Sigmoid colon (tissue), 7 donors: ENCODE measurements around the gene MTERF1. TPM values are rescaled to one million over a fixed set of nuclear protein-coding genes. Genes with fewer than 3 reads are reported as not detected.

Source experiments
- DNase-seq: peaks from one replicate; pipeline ENCODE4 v3.0.0-alpha.2; 2019
- H3K27ac ChIP-seq, 4 donors: fragments of 200-600 bp; sonication (generic); one replicate each; pipeline ENCODE4 v1.5.1; 2016 to 2019; ENCODE audit warnings: mild to moderate bottlenecking in 1 of 4
- H3K27me3 ChIP-seq, 3 donors: fragments of 200-600 bp; sonication (generic); one replicate each; pipeline ENCODE4 v1.5.1; 2019; ENCODE audit warnings: mild to moderate bottlenecking in 1 of 3
- H3K36me3 ChIP-seq, 4 donors: fragments of 200-600 bp; sonication (generic); one replicate each; pipeline ENCODE4 v1.5.1; 2016 to 2019
- H3K4me1 ChIP-seq, 4 donors: fragments of 200-600 bp; sonication (generic); one replicate each; pipeline ENCODE4 v1.5.1; 2017 to 2019
- H3K4me3 ChIP-seq, 4 donors: fragments of 200-600 bp; sonication (generic); one replicate each; pipeline ENCODE4 v1.5.1; 2017 to 2019; ENCODE audit warnings: mild to moderate bottlenecking in 2 of 4, moderate library complexity in 1 of 4
- H3K9me3 ChIP-seq, 4 donors: fragments of 200-600 bp in 3 of 4; sonication (generic) in 3 of 4; one replicate each; pipeline versions ENCODE4 v1.5.1 to v1.6.1; 2013 to 2019
- EP300 ChIP-seq, 4 donors: sonication (generic); formaldehyde crosslinking; IDR thresholded peaks; one replicate each; pipeline ENCODE4 v1.6.1; 2017; ENCODE audit warnings: antibody characterized with exemption in 4 of 4
- POLR2A ChIP-seq, 2 donors: fragments of 450-650 bp; IDR thresholded peaks; one replicate each; pipeline ENCODE4 v1.6.1; 2016; ENCODE audit warnings: antibody characterized with exemption in 2 of 2, mild to moderate bottlenecking in 2 of 2, moderate library complexity in 2 of 2
- POLR2AphosphoS5 ChIP-seq, 4 donors: sonication (generic); formaldehyde crosslinking; IDR thresholded peaks; one replicate each; pipeline ENCODE4 v1.6.1; 2017; ENCODE audit warnings: antibody characterized with exemption in 4 of 4
- WGBS, 2 donors: extraction: QIAGEN DNeasy Blood & Tissue Kit; methylation state at CpG; one replicate each; pipeline ENCODE4 v1.1.7; 2013; 5-methylcytosine and 5-hydroxymethylcytosine counted together
- intact Hi-C: fragments of 100-400 bp; cut with DNase I; formaldehyde crosslinking; loops from one replicate; pipeline ENCODE4 v1.15.1; 2023
- polyA plus RNA-seq, 3 donors: library from polyadenylated mRNA; stranded (reverse); fragments of 200-250 nt; gene quantifications; one replicate each; pipeline ENCODE4 v1.2.3, GENCODE V29; 2013
- total RNA-seq, 4 donors: library from RNA; depleted of rRNA; stranded (reverse); fragments of >200 nt; gene quantifications; one replicate each; pipeline ENCODE4 v1.1.0, GENCODE V29; 2016
- TF ChIP-seq, protein P1 (sequence below), 4 experiments: fragments of 450-650 bp in 3 of 4; fragments of 200-600 bp in 1 of 4; IDR thresholded peaks; one replicate each; pipeline ENCODE4 v1.5.1; 2016 to 2019; ENCODE audit warnings: antibody characterized with exemption in 4 of 4, mild to moderate bottlenecking in 3 of 4, moderate library complexity in 2 of 4
- donor health status: healthy with polysubstance abuse.
- donor health status: Bipolar disorder and iron deficiency.
- donor health status: healthy.

MTERF1 gene
- total and polyA plus RNA-seq, 7 donors, result 6.6 to 11.6 (median 9.5) TPM

DNA sequence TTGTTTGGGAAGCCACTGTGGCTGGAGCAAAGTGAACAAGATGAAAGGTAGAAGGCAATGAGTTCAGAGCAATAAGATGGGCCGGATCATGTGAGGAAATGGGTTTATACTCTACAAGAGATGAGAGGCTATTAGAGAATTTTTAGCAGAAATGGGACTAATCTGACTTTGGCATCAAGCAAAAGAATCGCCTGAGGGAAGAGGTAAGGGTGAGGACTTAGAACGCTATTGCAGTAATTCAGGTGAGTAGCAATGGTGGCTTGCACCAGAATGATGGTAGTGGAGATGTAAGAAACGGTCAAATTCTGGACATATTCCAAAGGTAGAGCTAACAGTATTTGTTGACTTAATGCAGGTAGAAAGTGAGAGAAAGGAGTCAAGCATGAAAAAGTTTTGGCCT is 30.6 kb upstream of the MTERF1 start:
- intact Hi-C loops, result no loop called here

DNA sequence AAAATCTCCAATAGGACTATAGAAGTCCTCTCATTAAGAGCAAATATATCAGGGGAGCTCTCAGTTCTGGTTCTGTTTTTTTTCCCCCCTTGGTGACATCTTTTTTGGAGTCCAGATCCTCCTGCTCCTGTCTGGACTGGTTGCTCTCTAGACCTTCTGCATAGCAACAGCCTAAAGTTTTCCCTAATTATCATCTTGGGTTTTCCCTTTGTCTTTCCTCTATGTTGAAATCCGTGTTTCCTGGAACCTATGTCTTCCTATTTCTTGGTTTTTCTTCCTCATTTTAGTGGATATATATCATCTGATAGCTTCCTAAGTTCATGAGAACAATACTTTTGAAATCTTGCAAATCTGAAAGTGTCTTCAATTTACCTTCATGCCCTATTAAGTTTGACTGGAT is 29.7 kb upstream of the MTERF1 start:
- Histone ChIP-seq H3K27me3 (no peaks in the 10 kb centered on the region), H3K27ac (no peak overlapping the region), H3K9me3 (no peaks in the 10 kb centered on the region), H3K36me3 (no peaks in the 10 kb centered on the region), H3K4me3 (no peak overlapping the region), H3K4me1 (no peaks in the 10 kb centered on the region)
- intact Hi-C loops, result no loop called here
- TF ChIP-seq, protein P1, sequence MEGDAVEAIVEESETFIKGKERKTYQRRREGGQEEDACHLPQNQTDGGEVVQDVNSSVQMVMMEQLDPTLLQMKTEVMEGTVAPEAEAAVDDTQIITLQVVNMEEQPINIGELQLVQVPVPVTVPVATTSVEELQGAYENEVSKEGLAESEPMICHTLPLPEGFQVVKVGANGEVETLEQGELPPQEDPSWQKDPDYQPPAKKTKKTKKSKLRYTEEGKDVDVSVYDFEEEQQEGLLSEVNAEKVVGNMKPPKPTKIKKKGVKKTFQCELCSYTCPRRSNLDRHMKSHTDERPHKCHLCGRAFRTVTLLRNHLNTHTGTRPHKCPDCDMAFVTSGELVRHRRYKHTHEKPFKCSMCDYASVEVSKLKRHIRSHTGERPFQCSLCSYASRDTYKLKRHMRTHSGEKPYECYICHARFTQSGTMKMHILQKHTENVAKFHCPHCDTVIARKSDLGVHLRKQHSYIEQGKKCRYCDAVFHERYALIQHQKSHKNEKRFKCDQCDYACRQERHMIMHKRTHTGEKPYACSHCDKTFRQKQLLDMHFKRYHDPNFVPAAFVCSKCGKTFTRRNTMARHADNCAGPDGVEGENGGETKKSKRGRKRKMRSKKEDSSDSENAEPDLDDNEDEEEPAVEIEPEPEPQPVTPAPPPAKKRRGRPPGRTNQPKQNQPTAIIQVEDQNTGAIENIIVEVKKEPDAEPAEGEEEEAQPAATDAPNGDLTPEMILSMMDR (IDR thresholded peaks at IDR 0.05), result no peak
- TF ChIP-seq POLR2A (IDR thresholded peaks at IDR 0.05) (no peak), EP300 (IDR thresholded peaks at IDR 0.05) (no peak), POLR2AphosphoS5 (IDR thresholded peaks at IDR 0.05) (no peak)
- DNase-seq, result no peak
- WGBS, 2 donors, result 78 to 84% methylated on average over 1 of the region's 1 CpG

More for the DNA sequence above, 30.6 kb upstream of the MTERF1 start:
- no peaks in the 10 kb centered on the region for H3K27me3 ChIP-seq
- DNase-seq, result no peak
- no peak overlapping the region for H3K27ac ChIP-seq
- H3K9me3 ChIP-seq, result no peaks in the 10 kb centered on the region
- 96% methylated on average over 4 of the region's 4 CpGs for WGBS, 2 donors
- TF ChIP-seq, protein P1 (IDR thresholded peaks at IDR 0.05), result no peak
- TF ChIP-seq EP300 (IDR thresholded peaks at IDR 0.05) (no peak), POLR2A (IDR thresholded peaks at IDR 0.05) (no peak), POLR2AphosphoS5 (IDR thresholded peaks at IDR 0.05) (no peak)
- no peaks in the 10 kb centered on the region for H3K4me1 ChIP-seq
- H3K4me3 ChIP-seq, result no peak overlapping the region
- H3K36me3 ChIP-seq, result no peaks in the 10 kb centered on the region

DNA sequence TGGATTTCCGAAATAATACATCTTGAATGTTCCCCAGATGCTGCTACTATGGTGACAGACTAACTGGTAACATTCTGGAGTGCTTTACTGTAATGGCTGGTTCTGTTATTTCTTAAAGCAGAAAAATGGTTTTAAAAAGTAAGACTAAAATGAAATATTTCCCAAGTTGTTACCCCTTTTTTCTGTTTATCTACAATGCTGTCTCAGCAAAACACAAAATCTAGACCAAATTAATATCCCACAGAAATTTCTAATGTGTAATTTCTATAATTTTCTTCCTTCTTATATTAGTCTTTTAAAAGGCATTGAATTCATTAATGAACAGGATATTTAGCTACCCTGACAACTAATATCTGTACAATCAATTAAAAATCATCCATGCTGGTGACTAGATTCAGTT is 19.1 kb upstream of the MTERF1 start:
- Histone ChIP-seq H3K27ac (no peak overlapping the region), H3K4me3 (no peak overlapping the region), H3K27me3 (no peaks in the 10 kb centered on the region), H3K9me3 (no peaks in the 10 kb centered on the region), H3K4me1 (peaks cover 0 to 7% (median 3%) of the 10 kb centered on the region in 4 donors), H3K36me3 (no peaks in the 10 kb centered on the region)
- no peak for TF ChIP-seq POLR2A (IDR thresholded peaks at IDR 0.05)
- TF ChIP-seq EP300 (IDR thresholded peaks at IDR 0.05), result no peak
- TF ChIP-seq POLR2AphosphoS5 (IDR thresholded peaks at IDR 0.05), result no peak
- TF ChIP-seq, protein P1 (IDR thresholded peaks at IDR 0.05), result no peak
- intact Hi-C loops, result no loop called here
- WGBS, 2 donors, result 91 to 94% methylated on average over 1 of the region's 1 CpG
- DNase-seq, result no peak

DNA sequence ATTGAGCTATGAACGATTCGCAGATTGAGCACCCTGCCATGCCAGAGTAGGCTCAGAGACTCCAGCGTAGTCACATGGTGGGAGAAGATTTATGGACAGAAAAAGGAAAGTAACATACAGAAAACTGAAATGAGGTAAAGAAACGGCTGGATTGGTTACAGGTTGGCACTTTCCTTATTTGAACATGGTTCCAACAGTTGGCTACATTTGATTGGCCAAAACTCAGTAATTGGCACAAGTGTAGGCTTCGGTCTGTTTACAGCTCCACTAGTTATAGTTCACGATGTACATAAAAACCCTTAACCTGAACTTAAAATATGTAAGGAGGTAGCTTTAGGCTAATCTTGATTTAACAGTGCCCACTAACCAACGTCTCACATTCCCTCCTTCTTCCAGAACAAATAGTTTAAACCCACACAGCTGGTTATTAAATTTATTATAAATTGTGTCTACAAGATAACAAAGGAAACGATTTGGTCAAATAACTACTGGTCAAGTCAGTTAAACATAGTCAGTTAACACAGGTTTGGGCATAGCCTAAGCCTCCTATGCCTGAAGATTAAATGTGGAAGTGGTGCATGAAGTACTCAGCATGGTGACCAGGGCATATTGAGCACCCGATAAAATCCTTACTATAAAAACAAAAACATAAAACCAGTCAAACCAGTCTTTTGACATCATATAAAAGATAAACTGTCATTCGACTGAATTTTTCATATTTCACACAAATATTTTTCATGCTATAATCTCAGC is 17.9 kb upstream of the MTERF1 start:
- Histone ChIP-seq H3K4me3 (no peak overlapping the region), H3K9me3 (no peaks in the 10 kb centered on the region), H3K36me3 (no peaks in the 10 kb centered on the region), H3K4me1 (peaks cover 0 to 17% (median 14%) of the 10 kb centered on the region in 4 donors), H3K27ac (no peak overlapping the region), H3K27me3 (no peaks in the 10 kb centered on the region)
- DNase-seq, result no peak
- no peak for TF ChIP-seq EP300 (IDR thresholded peaks at IDR 0.05)
- TF ChIP-seq POLR2A (IDR thresholded peaks at IDR 0.05), result no peak
- no peak for TF ChIP-seq POLR2AphosphoS5 (IDR thresholded peaks at IDR 0.05)
- TF ChIP-seq, protein P1 (IDR thresholded peaks at IDR 0.05), result no peak
- intact Hi-C loops, result no loop called here
- WGBS, 2 donors, result 55 to 78% methylated on average over 10 of the region's 10 CpGs
